GM19372 (cell line): ENCODE measurements around the gene KCNF1.

Source experiments
- ATAC-seq: cut with Tn5 transposase; IDR thresholded peaks from one replicate; pipeline ENCODE4 v1.9.1; 2021; ENCODE audit warnings: mild to moderate bottlenecking, low read depth, moderate library complexity; ENCODE audit not compliant: unreplicated experiment

The KCNF1 gene

DNA sequence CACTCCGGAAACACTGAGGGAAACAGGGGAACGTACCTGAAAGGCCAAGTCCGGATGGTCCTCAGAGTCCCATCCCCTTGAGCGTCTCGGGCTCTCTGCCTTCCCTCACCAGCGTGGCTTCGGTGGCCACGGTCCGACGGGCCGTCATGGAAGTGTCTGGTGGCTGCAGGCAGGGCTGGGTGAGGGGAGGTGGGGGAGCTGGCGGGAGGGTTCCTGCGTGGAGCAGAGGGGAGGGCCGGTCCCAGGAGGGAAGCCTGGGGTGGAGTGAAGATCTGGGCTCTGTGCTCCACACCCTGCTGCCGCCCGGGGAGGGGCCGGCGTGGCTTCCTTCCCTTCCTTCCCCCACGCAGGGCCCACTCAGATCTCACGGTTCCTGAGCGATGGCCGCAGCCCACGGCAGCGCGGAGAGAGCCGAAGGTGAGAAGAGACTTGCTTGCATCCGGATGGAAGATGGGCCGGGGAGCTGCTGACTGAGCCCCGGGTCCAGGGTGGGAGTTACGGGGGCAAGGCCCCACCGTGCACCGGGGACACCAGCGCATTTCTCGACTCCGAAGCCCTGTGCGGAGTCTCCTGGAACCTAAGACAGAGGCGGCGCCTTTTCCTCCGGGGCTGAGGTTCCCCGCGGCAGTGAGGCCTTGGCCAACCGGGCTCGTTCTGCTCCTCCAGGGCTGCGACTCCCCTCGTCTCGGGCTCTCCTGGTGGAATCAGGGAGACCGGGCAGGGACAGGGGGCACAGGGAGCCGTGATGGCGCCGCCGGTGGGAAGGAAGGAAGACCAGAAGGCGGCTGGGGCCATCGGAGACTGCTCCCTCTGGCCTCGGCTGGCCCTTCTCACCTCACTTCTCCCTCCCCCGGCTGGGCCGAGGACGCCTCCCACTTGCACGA lies 49.1 kb downstream of the KCNF1 start:
- ATAC-seq: no peak

DNA sequence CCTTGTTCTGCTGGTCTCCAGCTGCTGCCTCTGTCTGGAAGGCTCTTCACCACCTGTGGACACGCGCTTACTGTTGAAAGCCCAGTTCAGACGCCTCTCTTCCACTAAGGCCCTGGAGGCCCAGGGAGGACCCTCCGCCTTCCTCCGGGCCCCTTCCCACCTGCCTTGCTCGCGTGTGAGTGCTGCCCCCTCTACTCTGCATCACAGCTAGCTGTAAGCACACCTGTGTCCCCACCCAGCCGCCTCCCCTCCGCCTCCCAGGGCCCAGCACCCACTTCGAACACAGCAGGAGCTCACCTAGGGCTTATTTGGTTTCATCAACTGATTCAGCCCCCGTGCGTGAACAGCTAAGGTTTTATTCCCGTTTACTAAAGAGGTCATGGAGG lies 49.7 kb downstream of the KCNF1 start:
- ATAC-seq: no peak

DNA sequence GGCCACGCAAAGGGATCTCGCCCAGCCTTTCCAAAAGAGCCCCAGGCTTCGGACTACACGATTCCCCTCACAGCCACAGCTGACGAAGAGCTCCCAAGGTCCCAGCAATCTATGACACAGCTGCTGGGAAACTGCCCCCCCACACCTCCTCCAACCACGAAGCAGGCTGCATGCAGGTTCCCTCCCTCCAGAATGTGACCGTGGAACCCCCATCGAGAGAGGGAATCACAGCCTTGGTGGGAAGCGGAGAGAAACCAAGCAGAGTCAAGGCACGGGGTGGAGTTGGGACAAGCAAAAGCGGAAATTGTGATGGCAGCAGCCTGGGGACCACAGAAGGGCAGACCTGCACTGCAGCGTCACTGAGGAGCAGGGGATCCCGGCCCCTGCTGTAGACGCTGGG lies 50.3 kb downstream of the KCNF1 start:
- no peak for ATAC-seq

DNA sequence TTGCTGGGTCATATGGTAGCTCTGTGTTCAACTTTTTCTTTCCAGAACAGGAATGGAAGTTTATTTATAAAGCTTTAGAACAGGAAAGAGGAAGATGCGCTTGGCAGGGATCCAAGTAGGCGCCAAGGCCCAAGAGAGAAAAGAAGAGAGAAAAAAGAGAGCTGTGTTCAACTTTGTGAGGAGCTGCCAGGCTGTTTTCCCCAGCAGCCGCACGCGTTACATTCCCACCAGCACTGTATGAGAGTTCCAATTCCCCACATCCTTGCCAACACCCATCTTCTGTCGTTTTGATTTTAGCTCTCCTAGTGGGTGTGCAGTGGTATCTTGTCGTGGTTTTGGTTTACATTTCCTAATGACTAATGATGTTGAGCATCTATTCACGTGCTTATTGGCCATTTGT lies 51.4 kb downstream of the KCNF1 start:
- ATAC-seq: no peak
